ENCODE data around the gene ZNF219.

ZNF219 gene

GRCh38 chr14:21081521-21082142, 16.8 kb downstream of the ZNF219 start:
- peaks cover 13% of the 10 kb centered on the region for H3K4me1 ChIP-seq (ENCODE audit: control insufficient read depth, insufficient read depth, low read depth, low read length)
- peaks cover 84 to 97% of the 10 kb centered on the region in 2 experiments for H3K36me3 ChIP-seq (ENCODE audit: control insufficient read depth in 1 of 2, insufficient read depth in 2 of 2, low read depth in 1 of 2, low read length in 2 of 2)
- H3K9ac ChIP-seq (ENCODE audit: low read length), result no peak overlapping the region
- H3K27ac ChIP-seq (ENCODE audit: low read length, poor library complexity, severe bottlenecking), result no peak overlapping the region
- H4K8ac ChIP-seq (ENCODE audit: low read length), result no peak overlapping the region
- H3K23ac ChIP-seq (ENCODE audit: low read length in 2 of 2), result no peak overlapping the region
- no peak overlapping the region for H3K4ac ChIP-seq (ENCODE audit: low read depth in 1 of 2, low read length in 2 of 2)
- H3K4me3 ChIP-seq (ENCODE audit: insufficient read depth in 1 of 2, low read depth in 1 of 2, low read length in 2 of 2), result no peak overlapping the region
- no peak overlapping the region for H2BK120ac ChIP-seq (ENCODE audit: low read depth, low read length)
- no peak overlapping the region for H2BK12ac ChIP-seq (ENCODE audit: low read length in 2 of 2)
- no peak overlapping the region for H2BK15ac ChIP-seq (ENCODE audit: low read depth, poor library complexity, severe bottlenecking)
- no peak overlapping the region for H2AK5ac ChIP-seq (ENCODE audit: low read length, severe bottlenecking)
- no peak for DNase-seq
- H4K91ac ChIP-seq (ENCODE audit: low read length), result no peak overlapping the region
- H3K9me3 ChIP-seq (ENCODE audit: control insufficient read depth, low read length), result no peaks in the 10 kb centered on the region
- no peaks in the 10 kb centered on the region for H3K27me3 ChIP-seq (ENCODE audit: control insufficient read depth in 1 of 2, insufficient read depth in 1 of 2, low read length in 2 of 2)
- H3K4me2 ChIP-seq (ENCODE audit: low read length, poor library complexity, severe bottlenecking), result no peak overlapping the region
- H3K18ac ChIP-seq (ENCODE audit: low read depth in 1 of 2, low read length in 2 of 2), result no peak overlapping the region
- H3K14ac ChIP-seq (ENCODE audit: low read length in 2 of 2), result no peak overlapping the region
- 95% methylated on average over 28 of the region's 30 CpGs for WGBS
- no peak overlapping the region for H2AFZ ChIP-seq (ENCODE audit: low read depth, low read length)
- H2BK5ac ChIP-seq (ENCODE audit: low read depth, low read length, poor library complexity, severe bottlenecking), result no peak overlapping the region
- H3K79me1 ChIP-seq (replicated peaks; ENCODE audit: low read length, poor library complexity, severe bottlenecking), result peaks cover 40% of the 10 kb centered on the region

GRCh38 chr14:21078726-21079125, 19.7 kb downstream of the ZNF219 start:
- no peak overlapping the region for H2BK5ac ChIP-seq (ENCODE audit: low read depth, low read length, poor library complexity, severe bottlenecking)
- H2AFZ ChIP-seq (ENCODE audit: low read depth, low read length), result no peak overlapping the region
- peaks cover 90 to 97% of the 10 kb centered on the region in 2 experiments for H3K36me3 ChIP-seq (ENCODE audit: control insufficient read depth in 1 of 2, insufficient read depth in 2 of 2, low read depth in 1 of 2, low read length in 2 of 2)
- H4K91ac ChIP-seq (ENCODE audit: low read length), result no peak overlapping the region
- no peak overlapping the region for H4K8ac ChIP-seq (ENCODE audit: low read length)
- peaks cover 69% of the 10 kb centered on the region for H3K79me1 ChIP-seq (replicated peaks; ENCODE audit: low read length, poor library complexity, severe bottlenecking)
- no peak overlapping the region for H2BK15ac ChIP-seq (ENCODE audit: low read depth, poor library complexity, severe bottlenecking)
- no peak overlapping the region for H3K23ac ChIP-seq (ENCODE audit: low read length in 2 of 2)
- no peak overlapping the region for H3K4ac ChIP-seq (ENCODE audit: low read depth in 1 of 2, low read length in 2 of 2)
- H2AK5ac ChIP-seq (ENCODE audit: low read length, severe bottlenecking), result no peak overlapping the region
- H3K4me2 ChIP-seq (ENCODE audit: low read length, poor library complexity, severe bottlenecking), result no peak overlapping the region
- H3K4me3 ChIP-seq (ENCODE audit: insufficient read depth in 1 of 2, low read depth in 1 of 2, low read length in 2 of 2), result no peak overlapping the region
- H3K27me3 ChIP-seq (ENCODE audit: control insufficient read depth in 1 of 2, insufficient read depth in 1 of 2, low read length in 2 of 2), result no peaks in the 10 kb centered on the region
- H3K9me3 ChIP-seq (ENCODE audit: control insufficient read depth, low read length), result no peaks in the 10 kb centered on the region
- H3K14ac ChIP-seq (ENCODE audit: low read length in 2 of 2), result no peak overlapping the region
- H3K27ac ChIP-seq (ENCODE audit: low read length, poor library complexity, severe bottlenecking), result no peak overlapping the region
- no peak overlapping the region for H3K18ac ChIP-seq (ENCODE audit: low read depth in 1 of 2, low read length in 2 of 2)
- WGBS, result 92% methylated on average over 10 of the region's 10 CpGs
- H3K4me1 ChIP-seq (ENCODE audit: control insufficient read depth, insufficient read depth, low read depth, low read length), result peaks cover 8% of the 10 kb centered on the region
- H2BK120ac ChIP-seq (ENCODE audit: low read depth, low read length), result no peak overlapping the region
- no peak for DNase-seq
- H3K9ac ChIP-seq (ENCODE audit: low read length), result no peak overlapping the region
- no peak overlapping the region for H2BK12ac ChIP-seq (ENCODE audit: low read length in 2 of 2)

- Histone ChIP-seq H3K27me3 (ENCODE audit: control insufficient read depth in 1 of 2, insufficient read depth in 1 of 2, low read length in 2 of 2) (no peaks in the 10 kb centered on the region), H3K18ac (ENCODE audit: low read depth in 1 of 2, low read length in 2 of 2) (no peak overlapping the region), H3K14ac (ENCODE audit: low read length in 2 of 2) (no peak overlapping the region), H3K4ac (ENCODE audit: low read depth in 1 of 2, low read length in 2 of 2) (no peak overlapping the region), H3K36me3 (ENCODE audit: control insufficient read depth in 1 of 2, insufficient read depth in 2 of 2, low read depth in 1 of 2, low read length in 2 of 2) (peaks cover 91 to 98% of the 10 kb centered on the region in 2 experiments), H2BK15ac (ENCODE audit: low read depth, poor library complexity, severe bottlenecking) (no peak overlapping the region), H3K4me3 (ENCODE audit: insufficient read depth in 1 of 2, low read depth in 1 of 2, low read length in 2 of 2) (no peak overlapping the region), H3K4me2 (ENCODE audit: low read length, poor library complexity, severe bottlenecking) (no peak overlapping the region), H3K27ac (ENCODE audit: low read length, poor library complexity, severe bottlenecking) (no peak overlapping the region), H2BK120ac (ENCODE audit: low read depth, low read length) (no peak overlapping the region), H2AK5ac (ENCODE audit: low read length, severe bottlenecking) (no peak overlapping the region), H3K79me1 (replicated peaks; ENCODE audit: low read length, poor library complexity, severe bottlenecking) (peaks cover 71% of the 10 kb centered on the region), H3K9ac (ENCODE audit: low read length) (no peak overlapping the region), H3K4me1 (ENCODE audit: control insufficient read depth, insufficient read depth, low read depth, low read length) (peaks cover 7% of the 10 kb centered on the region), H2BK12ac (ENCODE audit: low read length in 2 of 2) (no peak overlapping the region), H3K9me3 (ENCODE audit: control insufficient read depth, low read length) (no peaks in the 10 kb centered on the region), H4K91ac (ENCODE audit: low read length) (no peak overlapping the region), H3K23ac (ENCODE audit: low read length in 2 of 2) (no peak overlapping the region), H2BK5ac (ENCODE audit: low read depth, low read length, poor library complexity, severe bottlenecking) (no peak overlapping the region), H4K8ac (ENCODE audit: low read length) (no peak overlapping the region), H2AFZ (ENCODE audit: low read depth, low read length) (no peak overlapping the region)
- DNase-seq, result no peak
- 88% methylated on average over 5 of the region's 5 CpGs for WGBS
These were observed 20.2 kb downstream of the ZNF219 start for GRCh38 chr14:21078287-21078686.

- WGBS, result 95% methylated on average over 2 of the region's 2 CpGs
- Histone ChIP-seq H3K18ac (ENCODE audit: low read depth in 1 of 2, low read length in 2 of 2) (no peak overlapping the region), H3K4me2 (ENCODE audit: low read length, poor library complexity, severe bottlenecking) (no peak overlapping the region)
These were observed 20.8 kb downstream of the ZNF219 start for GRCh38 chr14:21077672-21078071.

More at GRCh38 chr14:21077672-21078071, 20.8 kb downstream of the ZNF219 start:
- no peak overlapping the region for H2BK120ac ChIP-seq (ENCODE audit: low read depth, low read length)
- no peak overlapping the region for H2BK15ac ChIP-seq (ENCODE audit: low read depth, poor library complexity, severe bottlenecking)
- H3K27ac ChIP-seq (ENCODE audit: low read length, poor library complexity, severe bottlenecking), result no peak overlapping the region
- no peak overlapping the region for H3K4me3 ChIP-seq (ENCODE audit: insufficient read depth in 1 of 2, low read depth in 1 of 2, low read length in 2 of 2)
- no peak overlapping the region for H3K4ac ChIP-seq (ENCODE audit: low read depth in 1 of 2, low read length in 2 of 2)
- H2BK5ac ChIP-seq (ENCODE audit: low read depth, low read length, poor library complexity, severe bottlenecking), result no peak overlapping the region
- H3K79me1 ChIP-seq (replicated peaks; ENCODE audit: low read length, poor library complexity, severe bottlenecking), result peaks cover 74% of the 10 kb centered on the region
- H3K14ac ChIP-seq (ENCODE audit: low read length in 2 of 2), result no peak overlapping the region
- DNase-seq, result no peak
- peaks cover 11% of the 10 kb centered on the region for H3K4me1 ChIP-seq (ENCODE audit: control insufficient read depth, insufficient read depth, low read depth, low read length)
- H2BK12ac ChIP-seq (ENCODE audit: low read length in 2 of 2), result no peak overlapping the region
- H3K27me3 ChIP-seq (ENCODE audit: control insufficient read depth in 1 of 2, insufficient read depth in 1 of 2, low read length in 2 of 2), result no peaks in the 10 kb centered on the region
- H3K23ac ChIP-seq (ENCODE audit: low read length in 2 of 2), result no peak overlapping the region
- no peak overlapping the region for H3K9ac ChIP-seq (ENCODE audit: low read length)
- no peak overlapping the region for H2AFZ ChIP-seq (ENCODE audit: low read depth, low read length)
- H2AK5ac ChIP-seq (ENCODE audit: low read length, severe bottlenecking), result no peak overlapping the region
- peaks cover 91 to 100% of the 10 kb centered on the region in 2 experiments for H3K36me3 ChIP-seq (ENCODE audit: control insufficient read depth in 1 of 2, insufficient read depth in 2 of 2, low read depth in 1 of 2, low read length in 2 of 2)
- H3K9me3 ChIP-seq (ENCODE audit: control insufficient read depth, low read length), result no peaks in the 10 kb centered on the region
- H4K8ac ChIP-seq (ENCODE audit: low read length), result no peak overlapping the region
- no peak overlapping the region for H4K91ac ChIP-seq (ENCODE audit: low read length)
